GM12873 (cell line): ENCODE measurements around the gene GNB5.
A peak's percentile ranks its signal among the peaks of the same experiment; 100 is the strongest.

Experiments
- CTCF ChIP-seq: IDR thresholded peaks from 2 replicates; pipeline ENCODE4 v1.5.1; 2012; ENCODE audit warnings: low read depth, mild to moderate bottlenecking, moderate library complexity, low read length, control low read depth; ENCODE audit not compliant: insufficient read depth; ENCODE audit errors: missing control alignments

GNB5 gene

GRCh38 chr15:52106641-52107040 lies 84.6 kb downstream of the GNB5 start:
- no peak for TF ChIP-seq CTCF

GRCh38 chr15:52105846-52106245 lies 85.3 kb downstream of the GNB5 start:
- TF ChIP-seq CTCF: no peak

- peak; percentile 8 for TF ChIP-seq CTCF
These were observed 86.6 kb downstream of the GNB5 start for GRCh38 chr15:52104532-52105004.

- TF ChIP-seq CTCF: no peak
These were observed 87.7 kb downstream of the GNB5 start for GRCh38 chr15:52103217-52104207.

GRCh38 chr15:52102463-52102862 lies 88.7 kb downstream of the GNB5 start:
- TF ChIP-seq CTCF: no peak

- no peak for TF ChIP-seq CTCF
These were observed 89.5 kb downstream of the GNB5 start for GRCh38 chr15:52101542-52102323.
